HFF-Myc (cell line): Measurements from ENCODE around the gene AFAP1.

Experiments used
- DNase-seq: peaks from one replicate; pipeline ENCODE4 v3.0.0-alpha.2; 2011; ENCODE audit warnings: low read depth; ENCODE audit errors: extremely low read depth
- H3K4me3 ChIP-seq: replicated peaks from 2 replicates; pipeline ENCODE4 v1.5.1; 2011; ENCODE audit warnings: low read depth, mild to moderate bottlenecking, control low read depth, low read length
- TF ChIP-seq, protein P1 (sequence below): IDR thresholded peaks from 2 replicates; pipeline ENCODE4 v1.5.1; 2012; ENCODE audit warnings: mild to moderate bottlenecking, low read depth, low read length, control low read depth; ENCODE audit errors: missing control alignments

Gene AFAP1

DNA sequence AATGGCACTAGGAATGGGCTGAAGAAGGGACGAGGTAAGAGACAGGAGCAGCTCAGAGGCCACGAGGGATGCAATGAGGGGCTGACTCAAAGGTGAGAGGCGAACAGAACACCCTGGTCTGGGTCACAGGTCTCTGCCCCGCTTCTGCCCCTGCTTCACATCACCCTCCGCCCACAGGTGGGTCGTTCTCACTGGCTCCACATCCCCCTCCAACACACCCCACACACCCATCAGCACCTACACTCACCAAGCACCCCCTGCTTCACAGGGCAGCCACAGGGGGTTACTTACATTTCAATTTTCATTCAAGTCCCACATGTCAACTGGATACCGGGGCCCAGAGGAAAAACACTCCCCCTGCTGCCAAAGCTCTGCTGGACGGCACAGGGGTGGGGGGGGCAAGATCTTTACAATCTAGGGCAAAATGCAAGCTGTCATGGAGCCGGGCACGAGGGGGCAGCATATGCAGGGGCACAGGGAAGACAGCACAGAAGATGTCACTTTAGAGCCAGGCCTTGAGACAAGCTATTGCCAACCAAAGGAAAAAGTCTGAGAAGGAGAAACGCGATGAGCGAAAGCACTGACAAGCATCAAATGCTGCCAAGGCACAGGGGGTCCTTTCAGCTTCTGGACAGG lies 94.0 kb downstream of the AFAP1 start:
- no peak overlapping the region for H3K4me3 ChIP-seq
- no peak for DNase-seq
- TF ChIP-seq, protein P1, sequence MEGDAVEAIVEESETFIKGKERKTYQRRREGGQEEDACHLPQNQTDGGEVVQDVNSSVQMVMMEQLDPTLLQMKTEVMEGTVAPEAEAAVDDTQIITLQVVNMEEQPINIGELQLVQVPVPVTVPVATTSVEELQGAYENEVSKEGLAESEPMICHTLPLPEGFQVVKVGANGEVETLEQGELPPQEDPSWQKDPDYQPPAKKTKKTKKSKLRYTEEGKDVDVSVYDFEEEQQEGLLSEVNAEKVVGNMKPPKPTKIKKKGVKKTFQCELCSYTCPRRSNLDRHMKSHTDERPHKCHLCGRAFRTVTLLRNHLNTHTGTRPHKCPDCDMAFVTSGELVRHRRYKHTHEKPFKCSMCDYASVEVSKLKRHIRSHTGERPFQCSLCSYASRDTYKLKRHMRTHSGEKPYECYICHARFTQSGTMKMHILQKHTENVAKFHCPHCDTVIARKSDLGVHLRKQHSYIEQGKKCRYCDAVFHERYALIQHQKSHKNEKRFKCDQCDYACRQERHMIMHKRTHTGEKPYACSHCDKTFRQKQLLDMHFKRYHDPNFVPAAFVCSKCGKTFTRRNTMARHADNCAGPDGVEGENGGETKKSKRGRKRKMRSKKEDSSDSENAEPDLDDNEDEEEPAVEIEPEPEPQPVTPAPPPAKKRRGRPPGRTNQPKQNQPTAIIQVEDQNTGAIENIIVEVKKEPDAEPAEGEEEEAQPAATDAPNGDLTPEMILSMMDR = peak; percentile 15

- DNase-seq = peak; percentile 81
Observed at GRCh38 chr4:7844594-7844991, 95.1 kb downstream of the AFAP1 start.

DNA sequence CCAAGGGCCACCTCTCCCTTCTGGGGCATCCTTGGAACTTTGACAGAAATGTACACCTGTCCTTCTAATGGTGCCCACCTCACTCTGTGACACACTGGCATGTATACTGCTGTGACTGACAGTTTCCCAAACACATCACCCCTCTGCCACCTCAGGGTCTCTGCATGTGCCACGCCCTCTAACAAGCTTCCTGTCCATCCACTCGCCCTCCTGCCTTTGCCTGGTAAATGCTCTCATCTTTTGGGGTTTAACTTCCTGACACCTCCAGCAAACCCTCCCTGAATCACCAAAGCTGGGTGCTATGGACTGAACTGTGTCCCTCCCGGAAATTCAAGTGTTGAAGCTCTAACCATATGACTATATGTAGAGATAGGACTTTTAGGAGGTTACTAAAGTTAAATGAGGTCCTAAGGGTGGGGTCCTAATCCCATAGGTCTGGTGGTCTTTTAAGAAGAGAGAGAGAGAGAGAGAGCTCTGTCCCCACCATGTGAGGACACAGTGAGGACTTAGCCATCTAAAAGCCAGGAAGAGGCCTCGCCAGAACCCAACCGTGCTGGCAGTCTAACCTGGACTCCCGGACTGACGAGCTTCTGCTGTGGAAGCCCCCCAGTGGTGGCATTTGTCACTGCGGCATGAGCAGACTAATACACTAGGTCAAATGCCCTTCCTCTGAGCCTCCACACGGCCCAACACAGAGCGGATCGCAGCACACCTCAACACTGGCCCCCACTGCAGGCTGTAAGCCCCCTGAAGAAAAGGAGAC lies 95.6 kb downstream of the AFAP1 start:
- TF ChIP-seq, protein P1 = peak; percentile 69
- DNase-seq = peak; percentile 57
- no peak overlapping the region for H3K4me3 ChIP-seq

More at GRCh38 chr4:7844594-7844991, 95.1 kb downstream of the AFAP1 start:
- TF ChIP-seq, protein P1 = no peak
- H3K4me3 ChIP-seq = no peak overlapping the region

GRCh38 chr4:7842384-7843279 lies 97.0 kb downstream of the AFAP1 start:
- DNase-seq = peak; percentile 95
- H3K4me3 ChIP-seq = peak overlapping the region; percentile 16
- TF ChIP-seq, protein P1 = no peak

GRCh38 chr4:7841894-7842293 lies 97.8 kb downstream of the AFAP1 start:
- DNase-seq = no peak
- TF ChIP-seq, protein P1 = no peak
- H3K4me3 ChIP-seq = no peak overlapping the region

- no peak overlapping the region for H3K4me3 ChIP-seq
- no peak for DNase-seq
- TF ChIP-seq, protein P1 = no peak
Observed at GRCh38 chr4:7841071-7841470, 98.6 kb downstream of the AFAP1 start.
